Measurements from ENCODE around the gene TTLL5.
"Not testable (repeated sequence)": the region's sequence is repeated elsewhere in the genome, so short reads cannot be mapped to it uniquely, and the experiment has no call there.

The TTLL5 gene

DNA sequence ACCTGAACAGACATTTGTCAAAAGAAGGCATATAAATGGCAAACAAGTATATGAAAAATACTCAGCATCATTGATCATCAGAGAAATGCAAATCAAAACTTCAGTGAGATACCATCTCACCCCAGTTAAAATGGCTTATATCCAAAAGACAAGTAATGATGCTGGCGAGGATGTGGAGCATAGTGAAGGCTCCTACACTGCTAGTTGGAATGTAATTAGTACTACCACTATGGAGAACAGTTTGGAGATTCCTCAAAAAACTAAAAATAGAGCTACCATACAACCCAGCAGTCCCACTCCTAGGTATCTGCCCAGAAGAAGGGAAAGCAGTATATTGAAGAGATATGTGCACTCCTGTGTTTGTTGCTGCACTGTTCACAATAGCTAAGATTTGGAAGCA, 174.7 kb downstream of the TTLL5 start:
- DNase-seq: no peak

DNA sequence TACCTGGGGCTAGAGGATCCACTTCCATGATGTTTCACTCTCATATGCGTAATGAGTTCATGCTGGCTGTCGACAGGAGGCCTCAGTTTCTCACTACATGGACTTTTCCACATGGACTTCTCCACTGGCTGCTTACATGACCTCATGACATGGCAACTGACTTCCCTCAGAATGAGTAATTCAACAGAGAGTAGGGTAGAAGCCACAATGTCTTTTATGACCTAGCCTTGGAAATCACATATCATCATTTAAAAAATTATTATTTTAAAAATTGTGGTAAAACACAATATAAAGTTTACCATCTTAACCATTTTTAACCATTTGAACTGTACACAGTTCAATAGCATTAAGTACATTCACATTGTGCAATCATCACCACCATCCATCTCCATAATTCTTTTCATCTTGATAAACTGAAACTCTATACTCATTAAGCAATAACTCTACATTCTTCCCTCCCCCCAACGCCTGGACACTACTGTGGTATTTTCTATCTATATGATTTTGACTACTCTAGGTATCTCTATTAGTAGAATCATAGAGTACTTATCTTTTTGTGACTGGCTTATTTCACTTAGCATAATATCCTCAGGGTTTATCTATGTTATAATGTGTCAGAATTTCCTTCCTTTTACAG, 176.2 kb downstream of the TTLL5 start:
- no peak for DNase-seq

GRCh38 chr14:75840911-75841310, 179.9 kb downstream of the TTLL5 start:
- DNase-seq: no peak

DNA sequence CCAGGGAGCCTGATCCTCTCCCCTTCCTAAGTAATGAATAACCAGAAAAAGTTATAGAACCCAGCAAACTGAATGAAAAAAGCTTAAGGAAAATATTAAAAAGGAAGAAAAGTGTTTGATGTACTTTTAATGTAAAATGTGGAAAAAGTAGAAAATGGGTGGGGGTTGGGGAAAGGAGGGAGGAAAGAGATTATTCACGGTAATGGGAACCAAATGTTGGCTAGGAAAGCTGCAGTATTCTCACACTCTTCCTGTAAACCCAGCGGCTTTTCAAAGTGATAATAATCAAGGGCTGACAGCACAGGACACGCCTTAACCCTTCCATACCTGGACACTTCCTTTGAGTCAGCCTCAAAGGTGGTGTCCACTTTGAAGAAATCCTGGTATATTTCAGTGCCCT, 181.5 kb downstream of the TTLL5 start:
- no peak for DNase-seq

GRCh38 chr14:75844486-75844885, 183.4 kb downstream of the TTLL5 start:
- DNase-seq: no peak

GRCh38 chr14:75845136-75845804, 184.2 kb downstream of the TTLL5 start:
- no peak for DNase-seq

GRCh38 chr14:75846694-75847093, 185.6 kb downstream of the TTLL5 start:
- not testable (repeated sequence) for DNase-seq

GRCh38 chr14:75847584-75847983, 186.5 kb downstream of the TTLL5 start:
- peak; percentile 23 for DNase-seq

DNA sequence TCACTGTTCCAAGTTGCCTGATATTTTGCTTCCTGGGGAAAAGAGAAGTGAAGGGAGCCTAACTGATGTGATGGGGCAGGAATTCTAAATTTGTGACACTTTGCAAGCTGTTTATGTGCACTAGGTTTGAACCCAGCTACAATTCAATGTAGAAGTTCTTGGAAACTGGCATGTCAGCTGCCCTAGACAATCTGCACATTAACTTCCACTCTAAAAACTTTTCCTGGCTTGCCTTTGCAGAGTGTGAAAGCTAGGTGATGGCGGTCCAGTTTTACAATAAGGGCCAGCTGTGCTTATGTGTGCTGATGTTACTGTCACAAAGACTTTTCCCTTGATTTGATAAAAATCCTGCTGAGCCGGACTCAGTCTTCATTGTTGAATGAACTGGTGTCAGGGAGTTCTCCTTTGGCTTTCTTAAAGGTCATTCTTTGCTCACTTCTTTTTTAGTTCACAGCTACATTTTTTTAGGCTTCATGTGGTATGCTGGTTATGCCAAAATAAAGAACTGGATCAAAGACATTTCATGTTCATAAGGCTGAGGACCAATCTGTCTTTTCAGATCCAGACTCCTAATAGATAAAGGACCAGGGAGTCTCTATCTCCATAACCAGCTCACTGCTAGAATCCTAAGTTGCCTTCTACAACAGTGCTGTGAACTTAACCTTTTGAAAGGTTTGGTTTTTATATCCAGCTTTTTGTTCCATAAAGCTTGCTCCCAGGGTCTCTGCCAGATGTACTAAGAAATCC, 187.3 kb downstream of the TTLL5 start:
- DNase-seq: no peak

- DNase-seq: no peak
Observed at GRCh38 chr14:75849300-75849895, 188.4 kb downstream of the TTLL5 start.

- no peak for DNase-seq
Observed at GRCh38 chr14:75851574-75851866, 190.5 kb downstream of the TTLL5 start.

DNA sequence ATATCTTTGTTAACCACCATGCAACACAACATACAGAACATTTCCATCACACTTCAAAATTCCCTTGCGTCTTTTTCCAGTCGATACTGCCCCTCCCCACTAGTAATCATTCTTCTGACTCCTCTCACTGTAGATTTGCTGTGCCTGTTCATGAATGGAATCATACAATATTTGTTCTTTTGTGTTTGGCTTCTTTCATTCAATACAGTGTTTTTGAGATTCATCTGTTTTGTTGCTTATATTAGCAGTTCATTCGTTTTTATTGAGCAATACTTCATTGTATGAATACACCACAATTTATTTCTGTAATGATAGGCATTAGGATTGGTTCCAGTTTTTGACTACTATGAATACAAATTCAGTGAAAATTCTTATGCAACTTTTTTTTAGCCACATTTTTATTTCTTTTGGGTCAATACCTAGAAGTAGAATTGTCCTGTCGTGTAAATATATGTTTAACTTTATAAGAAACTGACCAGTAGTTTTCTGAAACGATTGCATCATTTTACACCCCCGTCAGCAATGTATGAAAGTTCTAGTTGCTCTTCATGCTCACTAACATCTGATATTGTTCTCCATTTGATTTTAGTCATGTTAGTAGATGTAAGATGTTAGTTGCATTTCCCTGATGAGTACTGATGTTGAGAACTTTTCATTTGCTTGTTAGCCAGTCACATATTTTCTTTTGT, 193.2 kb downstream of the TTLL5 start:
- peak; percentile 32 for DNase-seq

- DNase-seq: no peak
Observed at GRCh38 chr14:75857199-75857598, 196.2 kb downstream of the TTLL5 start.

DNA sequence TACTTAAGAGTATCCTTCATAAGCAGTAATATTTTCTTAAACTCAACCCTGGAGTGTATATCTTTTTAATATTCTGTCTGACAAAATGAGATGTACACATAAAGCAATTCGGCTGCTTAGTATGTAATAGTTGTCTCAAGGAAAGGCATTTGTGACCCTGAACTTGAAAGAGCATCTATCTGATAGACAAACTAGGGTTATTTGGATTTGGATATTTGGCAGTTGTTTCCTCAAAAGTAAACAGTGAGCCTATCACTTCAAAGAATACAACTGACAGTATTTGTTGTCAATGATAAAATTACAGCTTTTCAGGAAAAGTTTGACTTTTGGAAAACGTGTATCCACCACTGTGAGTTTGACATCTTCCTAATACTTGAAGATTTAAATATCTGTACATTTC, 197.3 kb downstream of the TTLL5 start:
- DNase-seq: no peak

DNA sequence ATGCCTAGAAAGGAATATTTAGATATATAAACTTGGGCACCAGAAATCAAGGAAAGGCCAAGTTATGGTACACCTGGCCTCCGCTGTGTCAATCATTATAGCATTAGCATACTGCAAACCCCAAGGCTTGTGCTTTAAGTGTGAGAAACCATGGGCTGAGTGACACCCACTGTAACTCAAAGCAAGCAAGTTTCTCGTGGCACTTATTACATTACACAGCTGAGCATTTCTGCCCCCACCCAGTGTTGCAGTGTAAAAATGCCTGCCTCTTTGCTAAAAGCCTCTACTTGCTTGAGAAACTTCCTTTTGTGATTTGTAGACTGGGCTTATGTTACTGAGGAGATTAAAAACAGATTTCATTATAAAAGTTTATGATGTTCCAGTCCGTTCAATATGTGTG, 198.7 kb downstream of the TTLL5 start:
- no peak for DNase-seq

DNA sequence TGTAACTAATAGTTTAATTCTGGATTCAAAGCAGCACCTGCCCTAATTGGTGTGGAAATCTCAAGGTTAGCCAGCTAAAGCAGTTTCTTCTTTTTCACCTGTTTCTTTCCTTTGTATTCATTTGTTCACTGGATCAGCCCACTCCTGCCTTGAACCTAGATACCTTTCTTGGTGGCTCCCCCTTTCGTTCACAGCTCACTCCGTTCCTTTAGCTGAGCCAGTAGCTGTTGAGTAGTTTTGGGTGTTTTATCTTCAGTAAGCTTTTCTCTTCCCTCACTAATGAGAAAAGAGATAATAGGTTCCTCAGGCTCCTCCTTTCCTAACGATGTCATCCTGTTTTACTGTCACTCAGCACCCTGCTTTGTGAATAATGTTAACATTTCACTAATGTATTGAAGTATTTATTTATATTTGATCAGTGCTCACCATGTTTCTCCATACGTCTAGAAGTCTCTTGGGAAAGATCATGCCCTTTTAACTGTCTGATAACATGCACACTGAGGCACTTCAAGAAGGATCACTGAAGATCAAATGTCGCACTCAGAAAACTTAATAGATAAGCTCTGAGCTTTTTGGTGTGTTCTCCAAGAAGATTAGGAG, 199.6 kb downstream of the TTLL5 start:
- DNase-seq: no peak

GRCh38 chr14:75861161-75861621, 200.1 kb downstream of the TTLL5 start:
- no peak for DNase-seq

GRCh38 chr14:75863221-75863620, 202.2 kb downstream of the TTLL5 start:
- no peak for DNase-seq

DNA sequence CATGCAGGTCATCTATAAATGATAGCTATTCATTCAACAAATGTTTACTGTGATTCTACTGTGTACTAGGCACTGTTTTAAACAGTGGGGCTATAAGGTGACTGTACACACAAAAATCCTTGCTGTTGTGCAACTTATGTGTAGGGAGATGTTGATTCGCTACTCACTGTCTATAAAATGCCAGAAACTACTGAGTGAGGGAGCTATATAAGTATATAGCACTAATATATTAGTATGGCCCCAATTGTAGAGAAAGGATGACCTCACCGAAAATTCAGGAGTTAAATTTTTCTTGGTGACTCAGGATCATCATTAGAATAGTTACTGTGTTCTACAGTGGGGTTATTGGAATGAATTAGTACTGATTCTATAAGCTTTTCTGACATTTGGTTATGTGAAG, 203.3 kb downstream of the TTLL5 start:
- no peak for DNase-seq

DNA sequence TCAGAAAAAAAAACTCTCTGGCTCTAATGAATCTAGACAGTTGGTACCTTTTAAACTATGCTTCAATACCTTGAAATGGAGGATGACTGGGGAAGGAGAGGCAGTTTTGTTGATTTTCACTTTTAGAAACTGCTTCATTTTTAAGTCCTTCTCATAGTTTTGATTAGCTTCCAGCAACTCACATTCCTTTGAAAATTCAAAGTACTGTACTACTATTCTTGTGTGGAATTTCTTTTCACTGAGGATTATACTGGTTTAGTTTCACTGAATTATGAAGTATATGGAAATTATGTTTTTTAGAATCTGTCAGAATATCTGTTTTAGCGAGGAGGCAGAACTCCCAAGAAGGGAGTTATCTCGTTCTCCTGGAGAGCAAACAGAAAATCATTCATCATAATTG, 204.5 kb downstream of the TTLL5 start:
- DNase-seq: no peak

DNA sequence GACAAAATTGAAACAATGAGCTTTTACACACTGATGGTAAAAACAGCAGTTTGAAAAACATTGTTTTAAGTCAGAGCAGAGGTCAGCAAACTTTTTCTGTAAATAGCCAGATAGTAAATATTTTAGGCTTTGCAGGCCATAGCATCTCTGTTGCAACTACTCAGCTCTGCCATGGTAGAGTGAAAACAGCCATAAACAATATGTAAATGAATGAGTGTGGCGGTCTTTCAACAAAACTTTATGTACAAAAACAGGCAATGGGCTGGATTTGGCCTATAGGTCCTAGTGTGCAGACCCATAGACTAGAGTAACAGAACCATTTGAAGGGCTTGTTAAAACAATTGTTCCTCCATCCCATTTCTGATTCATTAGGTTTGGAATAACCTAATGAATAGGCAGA, 205.9 kb downstream of the TTLL5 start:
- DNase-seq: no peak

- DNase-seq: no peak
Observed at GRCh38 chr14:75871181-75871880, 210.3 kb downstream of the TTLL5 start.
